Measurements from ENCODE around the gene FAF1.
"Not testable (repeated sequence)": the region's sequence is repeated elsewhere in the genome, so short reads cannot be mapped to it uniquely, and the experiment has no call there.

Gene FAF1

GRCh38 chr1:50901872-50902271 lies 58.2 kb downstream of the FAF1 start:
- DNase-seq, result no peak

GRCh38 chr1:50898773-50899172 lies 61.3 kb downstream of the FAF1 start:
- DNase-seq, result no peak

- no peak for DNase-seq
Measured at GRCh38 chr1:50894340-50894739, 65.7 kb downstream of the FAF1 start.

- DNase-seq, result no peak
Measured at GRCh38 chr1:50893466-50893865, 66.6 kb downstream of the FAF1 start.

GRCh38 chr1:50887555-50887954 lies 72.5 kb downstream of the FAF1 start:
- DNase-seq, result not testable (repeated sequence)

GRCh38 chr1:50880373-50880772 lies 79.7 kb downstream of the FAF1 start:
- DNase-seq, result no peak

GRCh38 chr1:50879137-50879536 lies 80.9 kb downstream of the FAF1 start:
- no peak for DNase-seq

- no peak for DNase-seq
Measured at GRCh38 chr1:50878434-50878833, 81.6 kb downstream of the FAF1 start.

- DNase-seq, result no peak
Measured at GRCh38 chr1:50877641-50878040, 82.4 kb downstream of the FAF1 start.

GRCh38 chr1:50873458-50874187 lies 86.4 kb downstream of the FAF1 start:
- peak; percentile 51 for DNase-seq

GRCh38 chr1:50864845-50865244 lies 95.2 kb downstream of the FAF1 start:
- not testable (repeated sequence) for DNase-seq

- DNase-seq, result no peak
Measured at GRCh38 chr1:50861772-50862171, 98.3 kb downstream of the FAF1 start.

- no peak for DNase-seq
Measured at GRCh38 chr1:50860702-50861101, 99.4 kb downstream of the FAF1 start.

- no peak for DNase-seq
Measured at GRCh38 chr1:50860256-50860655, 99.8 kb downstream of the FAF1 start.

- DNase-seq, result no peak
Measured at GRCh38 chr1:50859657-50860056, 100.4 kb downstream of the FAF1 start.

- no peak for DNase-seq
Measured at GRCh38 chr1:50858761-50859160, 101.3 kb downstream of the FAF1 start.

- no peak for DNase-seq
Measured at GRCh38 chr1:50857702-50858101, 102.4 kb downstream of the FAF1 start.

- DNase-seq, result no peak
Measured at GRCh38 chr1:50853325-50853724, 106.7 kb downstream of the FAF1 start.

GRCh38 chr1:50852889-50853288 lies 107.2 kb downstream of the FAF1 start:
- DNase-seq, result no peak

- DNase-seq, result no peak
Measured at GRCh38 chr1:50851466-50851865, 108.6 kb downstream of the FAF1 start.

GRCh38 chr1:50851034-50851433 lies 109.0 kb downstream of the FAF1 start:
- no peak for DNase-seq

GRCh38 chr1:50847303-50847702 lies 112.8 kb downstream of the FAF1 start:
- no peak for DNase-seq

GRCh38 chr1:50846224-50846839 lies 113.7 kb downstream of the FAF1 start:
- DNase-seq, result no peak

GRCh38 chr1:50841791-50842387 lies 118.2 kb downstream of the FAF1 start:
- peak; percentile 22 for DNase-seq

Measured in HCEC 1CT (cell line).